ENCODE measurements around the gene YWHAH. TPM values are rescaled to one million over a fixed set of nuclear protein-coding genes. Genes with fewer than 3 reads are reported as not detected.

The YWHAH gene
- total and polyA plus RNA-seq, 2 experiments from 2014 or later = 168 to 237 TPM

- Histone ChIP-seq H3F3A (ENCODE audit: insufficient read depth) (no peaks in the 10 kb centered on the region), H3K27ac (no peak overlapping the region), H3K4me1 (ENCODE audit: insufficient read depth) (no peaks in the 10 kb centered on the region), H3K4me3 (no peak overlapping the region), H3K79me2 (ENCODE audit: insufficient read depth) (no peaks in the 10 kb centered on the region), H3K9me3 (ENCODE audit: low read depth) (no peaks in the 10 kb centered on the region), H3K4me2 (ENCODE audit: unreplicated experiment) (no peak overlapping the region), H2AFZ (no peak overlapping the region), H3K9ac (no peak overlapping the region), H4K20me1 (ENCODE audit: insufficient read depth) (no peaks in the 10 kb centered on the region), H3K9me2 (ENCODE audit: insufficient read depth) (no peaks in the 10 kb centered on the region), H3K27me3 (replicated peaks; ENCODE audit: insufficient read depth) (peaks cover 6% of the 10 kb centered on the region; the same call in 1 of the 2 replicates), H3K36me3 (ENCODE audit: low read depth) (no peaks in the 10 kb centered on the region)
- WGBS, 2 experiments (ENCODE audit: low coverage in 1 of 2, low lambda C conversion rate in 2 of 2, missing lambda C conversion rate in 2 of 2) = 46% methylated on average over 8 of the region's 8 CpGs
- no peak for TF ChIP-seq EZH2 (IDR thresholded peaks at IDR 0.05; ENCODE audit: insufficient read depth, poor library complexity, severe bottlenecking)
- TF ChIP-seq EZH2phosphoT487 (IDR thresholded peaks at IDR 0.05; ENCODE audit: insufficient read depth, low read depth) = no peak
- in situ Hi-C loops (cut with MboI) = no loop called here
- peak; percentile 24 for DNase-seq
Measured at GRCh38 chr22:31929167-31929930, 15.0 kb upstream of the YWHAH start.

GRCh38 chr22:31932863-31933262 lies 11.5 kb upstream of the YWHAH start:
- Histone ChIP-seq H4K20me1 (ENCODE audit: insufficient read depth) (no peaks in the 10 kb centered on the region), H3K9me3 (ENCODE audit: low read depth) (no peaks in the 10 kb centered on the region), H3K9me2 (ENCODE audit: insufficient read depth) (no peaks in the 10 kb centered on the region), H3K9ac (no peak overlapping the region), H3K4me1 (ENCODE audit: insufficient read depth) (no peaks in the 10 kb centered on the region), H3K27me3 (replicated peaks; ENCODE audit: insufficient read depth) (0 out of 2 replicates have a peak, but pooled peaks cover 3% of the 10 kb centered on the region), H3K36me3 (ENCODE audit: low read depth) (no peaks in the 10 kb centered on the region), H3K79me2 (ENCODE audit: insufficient read depth) (no peaks in the 10 kb centered on the region), H3F3A (ENCODE audit: insufficient read depth) (no peaks in the 10 kb centered on the region), H3K27ac (no peak overlapping the region), H3K4me2 (ENCODE audit: unreplicated experiment) (no peak overlapping the region), H2AFZ (no peak overlapping the region), H3K4me3 (no peak overlapping the region)
- no peak for DNase-seq
- 71 to 78% methylated on average over 5 of the region's 5 CpGs for WGBS, 2 experiments (ENCODE audit: low coverage in 1 of 2, low lambda C conversion rate in 2 of 2, missing lambda C conversion rate in 2 of 2)
- in situ Hi-C loops (cut with MboI) = no loop called here
- TF ChIP-seq EZH2phosphoT487 (IDR thresholded peaks at IDR 0.05; ENCODE audit: insufficient read depth, low read depth) (no peak), EZH2 (IDR thresholded peaks at IDR 0.05; ENCODE audit: insufficient read depth, poor library complexity, severe bottlenecking) (no peak)

GRCh38 chr22:31933406-31933805 lies 10.9 kb upstream of the YWHAH start:
- Histone ChIP-seq H3K27me3 (replicated peaks; ENCODE audit: insufficient read depth) (no peaks in the 10 kb centered on the region), H3K9me3 (ENCODE audit: low read depth) (no peaks in the 10 kb centered on the region), H3K9ac (no peak overlapping the region), H3K4me3 (no peak overlapping the region), H4K20me1 (ENCODE audit: insufficient read depth) (no peaks in the 10 kb centered on the region), H2AFZ (no peak overlapping the region), H3K36me3 (ENCODE audit: low read depth) (no peaks in the 10 kb centered on the region), H3K4me1 (ENCODE audit: insufficient read depth) (no peaks in the 10 kb centered on the region), H3K79me2 (ENCODE audit: insufficient read depth) (no peaks in the 10 kb centered on the region), H3K27ac (no peak overlapping the region), H3K9me2 (ENCODE audit: insufficient read depth) (no peaks in the 10 kb centered on the region), H3F3A (ENCODE audit: insufficient read depth) (no peaks in the 10 kb centered on the region), H3K4me2 (ENCODE audit: unreplicated experiment) (no peak overlapping the region)
- WGBS, 2 experiments (ENCODE audit: low coverage in 1 of 2, low lambda C conversion rate in 2 of 2, missing lambda C conversion rate in 2 of 2) = 82 to 85% methylated on average over 6 of the region's 6 CpGs
- no peak for DNase-seq
- TF ChIP-seq EZH2phosphoT487 (IDR thresholded peaks at IDR 0.05; ENCODE audit: insufficient read depth, low read depth) = no peak
- TF ChIP-seq EZH2 (IDR thresholded peaks at IDR 0.05; ENCODE audit: insufficient read depth, poor library complexity, severe bottlenecking) = no peak
- in situ Hi-C loops (cut with MboI) = no loop called here

GRCh38 chr22:31933816-31934482 lies 10.4 kb upstream of the YWHAH start:
- H3K9me2 ChIP-seq (ENCODE audit: insufficient read depth) = no peaks in the 10 kb centered on the region
- TF ChIP-seq EZH2 (IDR thresholded peaks at IDR 0.05; ENCODE audit: insufficient read depth, poor library complexity, severe bottlenecking) = no peak
- no peak for TF ChIP-seq EZH2phosphoT487 (IDR thresholded peaks at IDR 0.05; ENCODE audit: insufficient read depth, low read depth)
- no peaks in the 10 kb centered on the region for H3F3A ChIP-seq (ENCODE audit: insufficient read depth)
- no peaks in the 10 kb centered on the region for H3K9me3 ChIP-seq (ENCODE audit: low read depth)
- in situ Hi-C loops (cut with MboI) = no loop called here
- no peak overlapping the region for H3K4me3 ChIP-seq
- no peaks in the 10 kb centered on the region for H3K79me2 ChIP-seq (ENCODE audit: insufficient read depth)
- no peaks in the 10 kb centered on the region for H4K20me1 ChIP-seq (ENCODE audit: insufficient read depth)
- H2AFZ ChIP-seq = no peak overlapping the region
- no peak for DNase-seq
- no peak overlapping the region for H3K4me2 ChIP-seq (ENCODE audit: unreplicated experiment)
- H3K36me3 ChIP-seq (ENCODE audit: low read depth) = no peaks in the 10 kb centered on the region
- no peaks in the 10 kb centered on the region for H3K27me3 ChIP-seq (replicated peaks; ENCODE audit: insufficient read depth)
- no peak overlapping the region for H3K27ac ChIP-seq
- H3K4me1 ChIP-seq (ENCODE audit: insufficient read depth) = no peaks in the 10 kb centered on the region
- no peak overlapping the region for H3K9ac ChIP-seq
- 88 to 90% methylated on average over 17 of the region's 17 CpGs for WGBS, 2 experiments (ENCODE audit: low coverage in 1 of 2, low lambda C conversion rate in 2 of 2, missing lambda C conversion rate in 2 of 2)

All from GM23248 (cell line).